Spleen (tissue), 11 donors: ENCODE data around the gene CDRT4. TPM values are rescaled to one million over a fixed set of nuclear protein-coding genes. Genes with fewer than 3 reads are reported as not detected.

Experiments
- DNase-seq: peaks from one replicate; pipeline ENCODE4 v3.0.0-alpha.2; 2020
- H3K27ac ChIP-seq, 8 donors: fragments of 200-600 bp; sonication (generic) in 7 of 8; 1 replicate in 4 of 8; 2 replicates in 4 of 8; pipeline versions ENCODE4 v1.5.0 to v1.8.0; 2016 to 2021; ENCODE audit warnings: inconsistent platforms in 4 of 8, mild to moderate bottlenecking in 4 of 8, moderate library complexity in 1 of 8
- H3K27me3 ChIP-seq, 7 donors: fragments of 200-600 bp; sonication (generic) in 6 of 7; replicated peaks in 1 of 7; 1 replicate in 4 of 7; 2 replicates in 3 of 7; pipeline versions ENCODE4 v1.5.0 to v1.8.0; 2016 to 2021; ENCODE audit warnings: inconsistent platforms in 3 of 7, mild to moderate bottlenecking in 1 of 7
- H3K36me3 ChIP-seq, 6 donors: fragments of 200-600 bp; sonication (generic) in 5 of 6; 1 replicate in 4 of 6; 2 replicates in 2 of 6; pipeline versions ENCODE4 v1.5.0 to v1.8.0; 2016 to 2021; ENCODE audit warnings: inconsistent platforms in 2 of 6
- H3K4me1 ChIP-seq, 6 donors: fragments of 200-600 bp; sonication (generic) in 5 of 6; 1 replicate in 3 of 6; 2 replicates in 3 of 6; pipeline versions ENCODE4 v1.5.0 to v1.8.0; 2016 to 2021; ENCODE audit warnings: inconsistent platforms in 3 of 6
- H3K4me3 ChIP-seq, 8 donors: fragments of 200-600 bp; sonication (generic) in 7 of 8; 1 replicate in 4 of 8; 2 replicates in 4 of 8; pipeline versions ENCODE4 v1.5.0 to v1.8.0; 2016 to 2021; ENCODE audit warnings: inconsistent platforms in 4 of 8, mild to moderate bottlenecking in 4 of 8, moderate library complexity in 2 of 8
- H3K9me3 ChIP-seq, 8 donors: fragments of 200-600 bp; sonication (generic) in 7 of 8; 1 replicate in 4 of 8; 2 replicates in 4 of 8; pipeline versions ENCODE4 v1.5.0 to v1.8.0; 2016 to 2021; ENCODE audit warnings: inconsistent platforms in 4 of 8
- CTCF ChIP-seq, 11 experiments: fragments of 200-600 bp in 7 of 11; fragments of 450-650 bp in 4 of 11; sonication (generic) in 4 of 11; IDR thresholded peaks in 8 of 11; conservative IDR thresholded peaks in 3 of 11; 1 replicate in 7 of 11; 2 replicates in 4 of 11; pipeline versions ENCODE4 v1.4.0 to v1.8.0; 2016 to 2021; ENCODE audit warnings: antibody characterized with exemption in 11 of 11, inconsistent platforms in 4 of 11, mild to moderate bottlenecking in 1 of 11
- POLR2A ChIP-seq, 3 donors: fragments of 450-650 bp; IDR thresholded peaks; one replicate each; pipeline ENCODE4 v1.5.1; 2017; ENCODE audit warnings: antibody characterized with exemption in 3 of 3, mild to moderate bottlenecking in 1 of 3
- POLR2AphosphoS5 ChIP-seq, 3 donors: sonication (generic); formaldehyde crosslinking; IDR thresholded peaks; one replicate each; pipeline ENCODE4 v1.5.1; 2017; ENCODE audit warnings: antibody characterized with exemption in 3 of 3
- WGBS, 5 donors: extraction: QIAGEN DNeasy Blood & Tissue Kit in 3 of 5; methylation state at CpG; one replicate each; pipeline versions ENCODE4 v1.1.5 to v1.1.7; 2013 to 2018; 5-methylcytosine and 5-hydroxymethylcytosine counted together
- intact Hi-C: fragments of 100-400 bp; cut with DNase I; formaldehyde crosslinking; loops from one replicate; pipeline ENCODE4 v1.15.0; 2023; ENCODE audit warnings: low total_unique reads
- polyA plus RNA-seq, 3 donors: library from polyadenylated mRNA; stranded (reverse); fragments of 200-250 nt; gene quantifications; one replicate each; pipeline ENCODE4 v1.2.1, GENCODE V29; 2013
- total RNA-seq, 7 donors: library from RNA; depleted of rRNA in 3 of 7; stranded (reverse); fragments of >200 nt in 3 of 7; fragmentation: NEBNext Ultra II Directional in 4 of 7; extraction: Animal tissue kit (Norgen Biotek cat#: 25700) in 4 of 7; gene quantifications; one replicate each; pipeline versions ENCODE4 v1.1.0 to v1.2.1, GENCODE V29; 2016 to 2021
- donor health status: healthy with polysubstance abuse.
- donor health status: DM: no; HTN: no; CAD: no; lungs with moderate emphysema.
- donor health status: DM: no; HTN: no; CAD: no.
- donor health status: Bipolar disorder and iron deficiency.
- donor health status: healthy.
- donor health status: DM: no; HTN: no; CAD: no.
- donor health status: DM: yes; HTN: yes; CAD: no.

The CDRT4 gene
- total and polyA plus RNA-seq, 10 donors: 4.5 to 18.7 (median 14.0) TPM

- Histone ChIP-seq H3K4me1 (peaks cover 0 to 7% (median 0%) of the 10 kb centered on the region in 6 donors), H3K36me3 (no peaks in the 10 kb centered on the region), H3K9me3 (no peaks in the 10 kb centered on the region), H3K4me3 (no peak overlapping the region), H3K27ac (no peak overlapping the region), H3K27me3 (no peaks in the 10 kb centered on the region)
- DNase-seq: no peak
- TF ChIP-seq POLR2AphosphoS5 (IDR thresholded peaks at IDR 0.05): no peak
- TF ChIP-seq POLR2A (IDR thresholded peaks at IDR 0.05): no peak
- TF ChIP-seq CTCF (IDR thresholded peaks at IDR 0.05 in 8 of 11, conservative IDR thresholded peaks at IDR 0.05 in 3 of 11): no peak
- 79 to 94% (median 91%) methylated on average over 6 to 7 of the region's 7 CpGs for WGBS, 5 donors
- intact Hi-C loops: no loop called here
Measured at GRCh38 chr17:15412606-15413005, 54.8 kb downstream of the CDRT4 start.

GRCh38 chr17:15411384-15412198, 55.8 kb downstream of the CDRT4 start:
- H3K9me3 ChIP-seq: no peaks in the 10 kb centered on the region
- H3K27me3 ChIP-seq: no peaks in the 10 kb centered on the region
- TF ChIP-seq CTCF (IDR thresholded peaks at IDR 0.05 in 8 of 11, conservative IDR thresholded peaks at IDR 0.05 in 3 of 11): no peak
- TF ChIP-seq POLR2A (IDR thresholded peaks at IDR 0.05): no peak
- no peak for TF ChIP-seq POLR2AphosphoS5 (IDR thresholded peaks at IDR 0.05)
- no peak overlapping the region for H3K4me3 ChIP-seq
- peaks cover 0 to 7% (median 0%) of the 10 kb centered on the region in 6 donors for H3K4me1 ChIP-seq
- intact Hi-C loops: no loop called here
- H3K36me3 ChIP-seq: no peaks in the 10 kb centered on the region
- no peak for DNase-seq
- H3K27ac ChIP-seq: peak overlapping the region in 2 of 8 donors; percentile 11 to 41
- 39 to 47% (median 42%) methylated on average over 7 of the region's 7 CpGs for WGBS, 5 donors

- peaks cover 0 to 7% (median 0%) of the 10 kb centered on the region in 6 donors for H3K4me1 ChIP-seq
- no peaks in the 10 kb centered on the region for H3K36me3 ChIP-seq
- intact Hi-C loops: no loop called here
- TF ChIP-seq POLR2AphosphoS5 (IDR thresholded peaks at IDR 0.05) (peak in 1 of 3 donors; percentile 54), CTCF (IDR thresholded peaks at IDR 0.05 in 8 of 11, conservative IDR thresholded peaks at IDR 0.05 in 3 of 11) (no peak), POLR2A (IDR thresholded peaks at IDR 0.05) (no peak)
- H3K27ac ChIP-seq: peak overlapping the region in 7 of 8 donors; percentile 19 to 51 (median 30)
- 84 to 92% (median 85%) methylated on average over 14 of the region's 14 CpGs for WGBS, 5 donors
- no peaks in the 10 kb centered on the region for H3K27me3 ChIP-seq
- no peak overlapping the region for H3K4me3 ChIP-seq
- H3K9me3 ChIP-seq: no peaks in the 10 kb centered on the region
- no peak for DNase-seq
Measured at GRCh38 chr17:15409721-15410250, 57.6 kb downstream of the CDRT4 start.

- no peaks in the 10 kb centered on the region for H3K9me3 ChIP-seq
- TF ChIP-seq POLR2A (IDR thresholded peaks at IDR 0.05) (no peak), CTCF (IDR thresholded peaks at IDR 0.05 in 8 of 11, conservative IDR thresholded peaks at IDR 0.05 in 3 of 11) (no peak), POLR2AphosphoS5 (IDR thresholded peaks at IDR 0.05) (no peak)
- WGBS, 5 donors: 83 to 93% (median 88%) methylated on average over 3 of the region's 3 CpGs
- H3K27ac ChIP-seq: no peak overlapping the region
- H3K4me1 ChIP-seq: peaks cover 0 to 7% (median 0%) of the 10 kb centered on the region in 6 donors
- H3K4me3 ChIP-seq: no peak overlapping the region
- no peak for DNase-seq
- H3K36me3 ChIP-seq: no peaks in the 10 kb centered on the region
- H3K27me3 ChIP-seq: no peaks in the 10 kb centered on the region
- intact Hi-C loops: no loop called here
Measured at GRCh38 chr17:15408803-15409202, 58.6 kb downstream of the CDRT4 start.
